Measurements from ENCODE around the gene OTOP1.

DNA sequence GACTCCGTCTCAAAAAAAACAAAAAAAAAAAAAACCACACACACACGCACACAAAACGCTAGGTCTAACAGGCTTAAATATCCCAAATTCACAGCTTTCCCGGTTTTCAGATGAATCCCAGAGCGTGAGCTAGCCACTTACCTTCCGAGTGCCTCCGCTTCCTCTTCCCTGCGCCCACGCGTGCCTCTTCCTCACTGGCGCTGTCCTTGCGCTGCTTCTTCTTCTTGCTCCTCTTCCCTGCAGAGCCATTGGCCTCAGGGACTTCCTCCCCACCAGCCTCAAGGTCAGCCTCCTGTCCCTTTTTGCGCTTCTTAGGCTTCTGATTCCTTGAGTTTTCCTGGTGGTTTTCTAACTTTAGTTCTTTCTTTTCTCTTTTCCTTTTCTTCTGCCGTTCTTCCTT lies 47.5 kb upstream of the OTOP1 start:
- TF ChIP-seq POLR2A (IDR thresholded peaks at IDR 0.05) (no peak), EP300 (IDR thresholded peaks at IDR 0.05) (no peak)
- TF ChIP-seq, protein P1, sequence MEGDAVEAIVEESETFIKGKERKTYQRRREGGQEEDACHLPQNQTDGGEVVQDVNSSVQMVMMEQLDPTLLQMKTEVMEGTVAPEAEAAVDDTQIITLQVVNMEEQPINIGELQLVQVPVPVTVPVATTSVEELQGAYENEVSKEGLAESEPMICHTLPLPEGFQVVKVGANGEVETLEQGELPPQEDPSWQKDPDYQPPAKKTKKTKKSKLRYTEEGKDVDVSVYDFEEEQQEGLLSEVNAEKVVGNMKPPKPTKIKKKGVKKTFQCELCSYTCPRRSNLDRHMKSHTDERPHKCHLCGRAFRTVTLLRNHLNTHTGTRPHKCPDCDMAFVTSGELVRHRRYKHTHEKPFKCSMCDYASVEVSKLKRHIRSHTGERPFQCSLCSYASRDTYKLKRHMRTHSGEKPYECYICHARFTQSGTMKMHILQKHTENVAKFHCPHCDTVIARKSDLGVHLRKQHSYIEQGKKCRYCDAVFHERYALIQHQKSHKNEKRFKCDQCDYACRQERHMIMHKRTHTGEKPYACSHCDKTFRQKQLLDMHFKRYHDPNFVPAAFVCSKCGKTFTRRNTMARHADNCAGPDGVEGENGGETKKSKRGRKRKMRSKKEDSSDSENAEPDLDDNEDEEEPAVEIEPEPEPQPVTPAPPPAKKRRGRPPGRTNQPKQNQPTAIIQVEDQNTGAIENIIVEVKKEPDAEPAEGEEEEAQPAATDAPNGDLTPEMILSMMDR (IDR thresholded peaks at IDR 0.05), result no peak
